Jurkat, Clone E6-1 (cell line): ENCODE data around the gene MFSD6.

Source experiments
- DNase-seq: peaks from one replicate; pipeline ENCODE4 v3.0.0-alpha.2; 2011; ENCODE audit warnings: low read depth, low spot score
- H3K4me3 ChIP-seq: 2 replicates; pipeline ENCODE4 v1.5.1; 2011; ENCODE audit warnings: mild to moderate bottlenecking, low read length, control low read depth, moderate library complexity

MFSD6 gene

DNA sequence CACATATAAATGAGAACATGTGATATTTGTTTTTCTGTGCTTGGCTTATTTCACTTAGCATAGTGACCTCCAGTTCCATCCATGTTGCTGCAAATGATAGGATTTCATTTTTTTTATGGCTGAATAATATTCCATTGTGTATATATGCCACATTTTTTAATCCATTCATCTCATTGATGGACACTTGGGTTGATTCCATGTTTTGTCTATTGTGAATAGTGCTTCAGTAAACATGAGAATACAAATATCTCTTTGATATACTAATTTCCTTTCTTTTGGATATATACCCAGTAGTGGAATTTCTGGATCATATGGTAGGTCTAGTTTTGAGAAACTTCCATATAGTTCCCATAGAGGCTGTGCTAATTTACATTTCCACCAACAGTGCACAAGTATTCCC, 130.0 kb downstream of the MFSD6 start:
- H3K4me3 ChIP-seq: no peak overlapping the region
- DNase-seq: no peak

- DNase-seq: no peak
- no peak overlapping the region for H3K4me3 ChIP-seq
These were observed 131.9 kb downstream of the MFSD6 start for GRCh38 chr2:190540048-190540447.

GRCh38 chr2:190545093-190545492, 136.9 kb downstream of the MFSD6 start:
- no peak for DNase-seq

GRCh38 chr2:190545555-190546385, 137.6 kb downstream of the MFSD6 start:
- no peak overlapping the region for H3K4me3 ChIP-seq
- DNase-seq: no peak

More at GRCh38 chr2:190545093-190545492, 136.9 kb downstream of the MFSD6 start:
- H3K4me3 ChIP-seq: no peak overlapping the region

GRCh38 chr2:190546734-190547133, 138.6 kb downstream of the MFSD6 start:
- H3K4me3 ChIP-seq: no peak overlapping the region
- DNase-seq: no peak

DNA sequence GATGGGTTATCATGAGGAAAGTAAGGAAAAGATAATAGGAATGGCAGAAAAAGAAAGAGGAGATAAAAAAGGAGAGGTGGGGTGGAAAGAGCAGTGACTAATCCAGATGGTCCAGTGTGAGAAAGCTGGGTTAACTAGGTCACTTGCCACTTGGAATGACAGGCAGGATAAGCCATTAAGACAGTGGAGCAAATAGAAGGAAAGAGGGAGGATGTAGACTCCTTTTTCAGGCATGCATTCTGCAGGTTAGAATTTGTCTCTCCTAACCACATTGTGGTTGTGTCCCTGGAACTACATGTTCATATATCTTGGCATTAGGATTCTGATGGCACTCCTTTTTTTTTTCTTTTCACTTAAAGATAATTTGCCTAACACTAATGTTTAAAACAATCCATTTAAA, 139.7 kb downstream of the MFSD6 start:
- DNase-seq: no peak
- H3K4me3 ChIP-seq: no peak overlapping the region

GRCh38 chr2:190550137-190550536, 142.0 kb downstream of the MFSD6 start:
- no peak for DNase-seq
- no peak overlapping the region for H3K4me3 ChIP-seq
